Naive B cell (primary cell): Measurements from ENCODE around the gene SWAP70. TPM values are rescaled to one million over a fixed set of nuclear protein-coding genes. Genes with fewer than 3 reads are reported as not detected.
A peak's percentile ranks its signal among the peaks of the same experiment; 100 is the strongest.
"Not testable (repeated sequence)": the region's sequence is repeated elsewhere in the genome, so short reads cannot be mapped to it uniquely, and the experiment has no call there.

Source experiments
- ATAC-seq, 2 donors: fragments of 150-1000 bp; cut with Tn5 transposase; 2 replicates each; pipeline ENCODE4 v1.10.0; 2021; ENCODE audit warnings: low read depth in 2 of 2, mild to moderate bottlenecking in 2 of 2, moderate library complexity in 2 of 2
- DNase-seq: peaks from one replicate; pipeline ENCODE4 v3.0.0; 2022
- H3K27ac Mint-ChIP-seq, 6 donors: one replicate each; pipeline ENCODE4 v1.8.0; 2020 to 2022; ENCODE audit warnings: mild to moderate bottlenecking in 6 of 6, mixed read lengths in 6 of 6, moderate library complexity in 5 of 6, inconsistent platforms in 2 of 6
- H3K27me3 Mint-ChIP-seq, 3 donors: one replicate each; pipeline ENCODE4 v1.8.0; 2021 to 2022; ENCODE audit warnings: mixed read lengths in 3 of 3, mild to moderate bottlenecking in 1 of 3
- H3K36me3 Mint-ChIP-seq, 2 donors: one replicate each; pipeline ENCODE4 v1.8.0; 2020 to 2022; ENCODE audit warnings: mixed read lengths in 2 of 2, inconsistent platforms in 1 of 2, mild to moderate bottlenecking in 1 of 2
- H3K4me1 Mint-ChIP-seq, 3 donors: one replicate each; pipeline ENCODE4 v1.8.0; 2020 to 2022; ENCODE audit warnings: mixed read lengths in 3 of 3, inconsistent platforms in 1 of 3, mild to moderate bottlenecking in 1 of 3, moderate library complexity in 1 of 3
- H3K4me3 Mint-ChIP-seq, 8 donors: one replicate each; pipeline ENCODE4 v1.8.0; 2020 to 2022; ENCODE audit warnings: mild to moderate bottlenecking in 8 of 8, mixed read lengths in 8 of 8, moderate library complexity in 8 of 8, inconsistent platforms in 2 of 8
- H3K9me3 Mint-ChIP-seq, 7 donors: one replicate each; pipeline ENCODE4 v1.8.0; 2020 to 2022; ENCODE audit warnings: mixed read lengths in 7 of 7, mild to moderate bottlenecking in 5 of 7, inconsistent platforms in 2 of 7, moderate library complexity in 1 of 7
- polyA plus RNA-seq, 6 donors: library from polyadenylated mRNA; unstranded; fragments of 300-500 nt; fragmentation: Illumina TruSeq; gene quantifications; one replicate each; pipeline ENCODE4 v1.2.3, GENCODE V29; 2021; ENCODE audit warnings: low read depth in 6 of 6

SWAP70 gene
- polyA plus RNA-seq, 6 donors from 2014 or later: 239 to 378 (median 304) TPM

DNA sequence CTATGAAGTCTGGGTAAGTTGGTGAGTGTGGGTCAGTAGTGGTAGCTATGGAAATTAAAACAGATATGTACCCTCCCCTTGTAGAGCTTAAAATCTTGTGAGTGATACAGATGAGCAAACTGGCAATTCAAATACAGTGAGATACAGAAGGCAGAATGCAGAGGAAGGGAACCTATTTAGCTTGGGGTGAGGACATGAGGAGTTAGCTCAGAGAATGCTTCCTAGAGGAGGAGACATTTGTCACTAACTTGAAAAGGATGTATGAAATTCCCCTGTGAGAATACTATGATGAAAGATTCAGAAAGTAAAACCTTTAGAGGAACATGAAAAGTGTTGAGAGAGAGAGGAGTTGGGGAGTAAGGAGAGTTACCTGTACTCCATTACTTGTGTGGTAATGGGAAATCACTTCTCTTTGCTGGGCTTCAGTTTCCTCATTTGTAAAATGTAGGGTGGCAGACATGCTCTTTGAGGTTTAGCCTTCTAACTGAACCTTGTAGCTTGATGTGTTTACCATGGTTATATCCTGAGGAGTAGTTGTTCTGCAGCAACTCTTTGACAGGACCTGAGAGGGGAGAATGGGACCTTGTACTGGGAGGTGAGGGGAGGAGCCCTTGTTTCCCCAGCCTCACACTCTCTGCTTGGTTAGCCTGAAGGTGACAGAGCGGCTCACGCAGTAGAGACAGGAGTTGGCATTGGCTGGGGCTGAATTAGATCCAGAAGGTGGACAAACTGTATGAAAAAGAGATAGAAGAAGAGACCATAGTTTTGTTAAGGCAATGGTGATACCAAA is 17.9 kb downstream of the SWAP70 start:
- Mint-ChIP-seq H3K4me1 (peaks cover 40 to 59% (median 45%) of the 10 kb centered on the region in 3 donors), H3K9me3 (no peaks in the 10 kb centered on the region), H3K27me3 (no peaks in the 10 kb centered on the region), H3K36me3 (peaks cover 7 to 22% of the 10 kb centered on the region in 2 donors), H3K4me3 (no peak overlapping the region), H3K27ac (no peak overlapping the region)
- DNase-seq: peak; percentile 47
- peak; percentile 69 to 81 for ATAC-seq

DNA sequence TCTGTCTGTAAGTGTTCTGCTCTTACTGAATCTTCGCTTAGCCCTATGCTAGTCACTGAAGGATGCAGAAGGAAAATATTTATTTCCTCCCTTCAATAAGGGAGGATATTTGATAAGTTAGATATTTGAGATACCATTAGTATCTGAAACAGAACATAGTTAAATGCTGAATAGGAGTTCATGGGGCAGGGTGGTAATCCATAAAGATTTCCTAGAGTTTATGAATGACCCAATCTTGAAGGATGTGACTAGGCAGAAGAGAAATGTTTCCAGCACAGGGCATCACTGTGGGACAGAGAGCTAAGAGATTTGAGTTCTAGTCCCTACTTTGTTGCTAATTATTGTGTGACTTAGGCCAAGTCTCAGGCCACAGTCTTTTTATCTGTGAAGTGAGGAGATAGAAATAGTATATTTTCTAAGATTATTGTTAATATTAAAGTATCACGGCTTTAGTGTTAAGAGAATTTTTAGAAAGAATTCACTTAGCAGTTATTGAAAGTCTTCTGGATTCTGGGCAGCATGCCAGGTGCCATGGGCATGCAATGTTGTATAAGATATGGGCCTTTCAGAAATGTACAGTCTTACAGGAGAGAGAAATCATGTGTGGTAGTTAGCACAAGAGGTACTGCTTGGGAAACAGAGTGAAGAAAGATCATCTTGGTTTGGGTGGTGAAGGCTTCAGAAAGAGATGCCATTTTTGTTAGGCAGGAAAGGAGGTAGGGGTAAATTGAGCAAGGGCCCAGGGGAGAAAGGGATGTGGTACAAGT is 24.0 kb downstream of the SWAP70 start:
- Mint-ChIP-seq H3K9me3 (no peaks in the 10 kb centered on the region), H3K4me1 (peaks cover 48 to 54% (median 51%) of the 10 kb centered on the region in 3 donors), H3K36me3 (peaks cover 0 to 15% of the 10 kb centered on the region in 2 donors), H3K27me3 (no peaks in the 10 kb centered on the region), H3K27ac (no peak overlapping the region), H3K4me3 (no peak overlapping the region)
- DNase-seq: no peak
- ATAC-seq: no peak

DNA sequence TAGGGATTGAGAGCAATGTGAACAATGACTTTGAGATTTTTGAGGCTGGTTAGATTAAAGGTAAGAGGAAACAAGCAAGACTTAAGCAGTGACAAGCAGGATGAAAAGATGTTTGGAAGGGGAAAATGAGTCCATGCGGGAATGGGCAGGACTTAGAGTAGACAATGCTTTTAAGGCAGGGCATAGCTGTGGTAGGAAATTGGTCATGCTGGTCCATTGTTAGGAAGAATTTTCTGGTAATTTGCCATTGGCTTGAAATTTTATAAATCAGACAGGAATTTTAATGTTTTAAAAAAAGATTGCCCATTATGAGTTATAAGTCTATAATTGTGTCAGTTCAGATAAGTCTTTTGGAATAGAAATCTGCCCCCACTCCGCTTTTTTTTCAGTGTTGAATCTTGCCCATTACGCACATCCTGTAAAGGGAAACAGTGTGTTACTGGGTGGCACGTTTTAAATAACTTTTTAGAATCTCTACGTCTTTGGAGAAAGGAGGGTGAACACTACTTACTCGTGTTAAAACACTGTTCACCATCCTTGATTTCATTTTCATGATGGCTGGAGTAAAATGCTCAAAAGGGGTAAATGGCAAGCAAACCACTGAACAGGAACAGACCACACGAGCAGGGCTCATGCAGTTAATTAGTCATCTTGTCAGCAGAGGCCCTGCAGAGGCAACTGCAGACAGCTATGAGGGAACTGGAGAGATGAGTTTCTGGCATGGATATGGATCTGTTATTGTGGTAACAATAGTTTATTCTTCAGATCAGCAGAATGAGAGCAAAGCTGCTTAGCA is 25.0 kb downstream of the SWAP70 start:
- peak; percentile 68 to 71 for ATAC-seq

DNA sequence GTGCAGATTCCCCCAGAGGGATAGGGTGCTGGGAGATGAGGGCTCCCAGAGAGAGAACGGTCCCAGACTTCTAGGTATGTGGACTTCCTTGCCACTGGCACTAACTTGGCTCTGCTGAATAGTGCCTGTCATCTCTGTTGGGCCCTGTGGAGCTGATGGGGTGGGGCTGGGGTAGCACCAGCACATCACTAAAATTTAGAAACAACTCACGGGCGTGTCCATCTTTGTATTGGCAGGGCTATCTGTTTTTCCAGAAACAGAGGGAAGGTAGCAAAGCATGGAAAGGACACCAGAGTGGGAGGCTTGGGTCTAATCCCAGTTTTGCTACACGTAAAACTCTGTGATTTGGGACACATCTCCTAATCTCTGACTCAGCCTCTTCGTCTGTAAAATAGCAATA is 25.8 kb downstream of the SWAP70 start:
- H3K27ac Mint-ChIP-seq: no peak overlapping the region

More for the DNA sequence above, 25.0 kb downstream of the SWAP70 start:
- DNase-seq: peak; percentile 66
- Mint-ChIP-seq H3K4me1 (peaks cover 46 to 51% (median 49%) of the 10 kb centered on the region in 3 donors), H3K36me3 (peaks cover 0 to 17% of the 10 kb centered on the region in 2 donors), H3K9me3 (no peaks in the 10 kb centered on the region), H3K27ac (no peak overlapping the region), H3K27me3 (no peaks in the 10 kb centered on the region), H3K4me3 (no peak overlapping the region)

DNA sequence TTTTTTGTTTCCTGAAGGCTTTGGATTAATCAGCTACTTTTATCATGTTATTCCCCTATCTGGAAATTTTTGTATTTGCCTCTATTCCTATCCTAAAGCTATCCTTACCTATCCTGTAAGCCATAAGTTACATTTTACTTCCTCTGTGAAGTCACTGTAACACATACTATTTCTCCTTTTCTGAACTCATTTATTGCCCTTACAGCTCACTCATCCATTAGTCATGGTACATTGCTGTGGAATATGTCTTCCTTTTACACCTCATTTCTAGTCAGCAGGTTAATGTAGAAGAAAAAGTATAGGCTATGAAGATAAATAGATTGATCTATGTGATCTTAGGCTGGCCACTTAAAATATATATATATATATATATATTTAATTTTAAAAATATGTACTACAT is 28.0 kb downstream of the SWAP70 start:
- Mint-ChIP-seq H3K27ac (peak overlapping the region in 5 of 6 donors; percentile 79 to 97 (median 94)), H3K36me3 (peaks cover 11 to 19% of the 10 kb centered on the region in 2 donors), H3K27me3 (no peaks in the 10 kb centered on the region), H3K9me3 (peaks cover 0 to 4% (median 0%) of the 10 kb centered on the region in 7 donors), H3K4me1 (peaks cover 46 to 58% (median 47%) of the 10 kb centered on the region in 3 donors), H3K4me3 (peak overlapping the region; percentile 31 to 88 (median 72))
- peak; percentile 16 to 19 for ATAC-seq
- peak; percentile 28 for DNase-seq

More for the DNA sequence above, 25.8 kb downstream of the SWAP70 start:
- Mint-ChIP-seq H3K36me3 (peaks cover 0 to 18% of the 10 kb centered on the region in 2 donors), H3K4me3 (no peak overlapping the region), H3K27me3 (no peaks in the 10 kb centered on the region), H3K9me3 (peaks cover 0 to under 1% (median 0%) of the 10 kb centered on the region in 7 donors), H3K4me1 (peaks cover 49 to 51% (median 49%) of the 10 kb centered on the region in 3 donors)
- DNase-seq (no peak), ATAC-seq (no peak)

DNA sequence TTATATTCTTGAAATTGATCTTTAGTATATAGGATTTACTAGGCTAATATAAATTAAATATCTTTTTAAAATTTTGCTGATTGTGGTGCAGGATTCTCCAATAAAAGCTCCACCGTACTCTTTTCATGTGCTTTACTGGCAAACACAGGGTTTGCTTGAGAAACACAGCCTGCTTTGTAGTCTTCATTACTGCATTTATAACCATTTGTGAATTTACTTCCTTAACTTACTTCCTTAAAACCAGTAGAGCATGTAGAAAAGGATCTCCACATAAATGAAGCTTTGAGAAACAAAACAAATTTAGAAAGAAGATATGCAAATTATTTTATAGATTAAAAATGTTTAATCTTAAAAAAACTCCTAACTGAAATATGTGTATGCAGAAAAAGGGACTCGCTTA is 28.8 kb downstream of the SWAP70 start:
- Mint-ChIP-seq H3K27ac (peak overlapping the region in 5 of 6 donors; percentile 3 to 96 (median 77)), H3K27me3 (no peaks in the 10 kb centered on the region), H3K4me3 (peak overlapping the region; percentile 65 to 88 (median 74)), H3K9me3 (peaks cover 0 to 4% (median 0%) of the 10 kb centered on the region in 7 donors), H3K4me1 (peaks cover 47 to 63% (median 50%) of the 10 kb centered on the region in 3 donors), H3K36me3 (peaks cover 15 to 18% of the 10 kb centered on the region in 2 donors)
- ATAC-seq (peak; percentile 71 to 73), DNase-seq (peak; percentile 64)

DNA sequence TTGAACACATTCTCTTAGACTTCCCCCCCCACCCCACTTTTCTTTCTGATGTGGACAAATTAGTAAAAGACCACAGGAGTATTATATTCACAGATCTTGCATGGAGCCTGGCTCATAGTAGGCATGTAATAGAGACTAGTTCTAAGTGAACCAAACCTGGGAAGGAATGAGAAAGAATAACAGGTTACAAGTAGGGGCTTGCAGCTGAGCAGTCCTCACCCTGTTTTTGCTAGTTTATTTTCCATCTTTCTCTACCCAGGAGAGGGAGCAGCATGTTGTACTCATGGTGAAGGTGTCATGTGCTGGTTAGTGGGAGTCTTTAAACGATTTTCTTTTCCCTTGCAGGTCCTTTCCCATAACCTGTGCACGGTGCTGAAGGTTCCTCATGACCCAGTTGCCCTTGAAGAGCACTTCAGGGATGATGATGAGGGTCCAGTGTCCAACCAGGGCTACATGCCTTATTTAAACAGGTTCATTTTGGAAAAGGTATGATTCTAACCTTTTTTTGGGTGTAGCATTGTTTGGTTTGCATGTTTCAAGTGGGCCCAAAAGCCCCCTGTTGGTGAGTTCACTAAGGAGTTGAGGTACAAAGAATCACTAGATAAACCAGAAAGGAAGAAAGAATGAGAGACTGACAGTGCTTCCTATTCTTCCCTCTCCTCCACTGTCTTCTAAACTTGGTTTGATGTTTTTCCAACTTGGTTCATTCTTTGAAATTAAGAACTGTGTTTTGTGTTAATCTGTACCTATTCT is 30.1 kb downstream of the SWAP70 start:
- Mint-ChIP-seq H3K27me3 (no peaks in the 10 kb centered on the region), H3K9me3 (peaks cover 0 to 4% (median 0%) of the 10 kb centered on the region in 7 donors), H3K4me1 (peaks cover 55 to 76% (median 57%) of the 10 kb centered on the region in 3 donors), H3K27ac (peak overlapping the region in 5 of 6 donors; percentile 89 to 97 (median 96)), H3K4me3 (peak overlapping the region; percentile 65 to 88 (median 77)), H3K36me3 (peaks cover 18 to 21% of the 10 kb centered on the region in 2 donors)
- ATAC-seq: no peak
- DNase-seq: no peak

DNA sequence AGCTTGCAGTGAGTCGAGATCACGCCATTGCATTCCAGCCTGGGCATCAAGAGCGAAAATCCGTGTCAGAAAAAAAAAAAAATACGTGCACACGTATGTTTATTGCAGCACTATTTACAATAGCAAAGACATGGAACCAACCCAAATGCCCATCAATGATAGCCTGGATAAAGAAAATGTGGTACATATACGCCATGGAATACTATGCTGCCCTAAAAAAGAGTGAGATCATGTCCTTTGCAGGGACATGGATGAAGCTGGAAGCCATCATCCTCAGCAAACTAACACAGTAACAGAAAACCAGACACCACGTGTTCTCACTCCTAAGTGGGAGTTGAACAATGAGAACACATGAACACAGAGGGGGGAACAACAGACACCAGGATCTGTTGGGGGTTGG is 31.4 kb downstream of the SWAP70 start:
- not testable (repeated sequence) for ATAC-seq, H3K9me3 Mint-ChIP-seq, H3K27me3 Mint-ChIP-seq, DNase-seq
- peaks cover 59 to 87% (median 67%) of the 10 kb centered on the region in 3 donors for H3K4me1 Mint-ChIP-seq
- peaks cover 18 to 23% of the 10 kb centered on the region in 2 donors for H3K36me3 Mint-ChIP-seq
- H3K4me3 Mint-ChIP-seq: peak overlapping the region in 4 of 8 donors; percentile 29 to 81 (median 57)
- H3K27ac Mint-ChIP-seq: peak overlapping the region in 5 of 6 donors; percentile 83 to 96 (median 93)

DNA sequence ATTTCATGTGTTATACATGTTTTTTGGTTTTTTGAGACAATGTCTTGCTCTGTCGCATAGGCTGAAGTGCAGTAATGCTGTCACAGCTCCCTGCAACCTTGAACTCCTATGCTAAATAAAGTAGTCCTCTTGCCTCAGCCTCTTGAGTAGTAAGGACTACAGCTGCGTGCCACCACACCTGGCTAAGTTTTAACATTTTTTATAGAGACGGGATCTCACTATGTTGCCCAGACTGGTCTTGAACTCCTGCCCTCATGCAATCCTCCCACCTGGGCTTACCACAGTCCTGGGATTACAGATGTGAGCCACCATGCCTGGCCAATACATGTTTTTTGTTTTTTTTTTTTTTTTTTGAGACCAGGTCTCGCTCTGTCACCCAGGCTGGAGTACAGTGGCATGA is 33.9 kb downstream of the SWAP70 start:
- Mint-ChIP-seq H3K36me3 (peaks cover 18 to 23% of the 10 kb centered on the region in 2 donors), H3K27ac (peak overlapping the region; percentile 33 to 94 (median 92)), H3K27me3 (no peaks in the 10 kb centered on the region), H3K4me3 (peak overlapping the region in 7 of 8 donors; percentile 23 to 88 (median 62)), H3K9me3 (peaks cover 0 to 4% (median 0%) of the 10 kb centered on the region in 7 donors), H3K4me1 (peaks cover 54 to 91% (median 66%) of the 10 kb centered on the region in 3 donors)
- DNase-seq (no peak), ATAC-seq (no peak)

DNA sequence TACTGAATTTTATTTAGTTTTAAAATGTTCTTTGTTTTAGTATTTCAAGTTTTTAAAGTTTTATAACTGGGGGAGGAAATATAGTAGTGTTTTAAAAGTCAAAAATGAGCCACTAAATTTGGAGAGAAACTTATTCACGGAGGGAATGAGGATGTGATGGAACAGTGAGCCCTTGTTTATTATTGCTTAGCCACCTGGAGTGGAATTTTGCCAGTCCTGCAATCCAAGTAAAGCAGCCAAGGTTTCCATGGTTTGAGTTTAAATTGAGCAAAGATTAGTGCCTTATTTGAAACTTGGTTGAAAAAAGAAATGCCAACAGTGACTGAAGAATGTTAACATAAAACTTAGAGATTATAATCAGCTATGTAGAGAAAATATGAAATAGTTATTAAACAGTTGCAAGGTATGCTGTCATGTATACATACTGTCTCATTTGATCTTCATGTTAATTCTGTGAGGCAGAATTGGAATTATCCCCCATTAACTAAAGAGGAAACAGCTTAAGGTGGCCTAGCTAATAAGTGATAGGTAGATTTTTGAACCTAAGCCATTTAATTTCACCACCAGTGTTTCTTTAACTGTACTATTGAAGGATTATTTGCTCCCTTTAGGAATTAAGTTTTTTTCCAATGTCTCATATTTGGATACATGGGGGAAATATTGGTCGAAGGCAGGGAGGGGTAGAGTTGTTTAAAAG is 36.4 kb downstream of the SWAP70 start:
- no peaks in the 10 kb centered on the region for H3K27me3 Mint-ChIP-seq
- H3K9me3 Mint-ChIP-seq: peaks cover 0 to 4% (median 0%) of the 10 kb centered on the region in 7 donors
- H3K27ac Mint-ChIP-seq: peak overlapping the region; percentile 70 to 96 (median 92)
- H3K4me3 Mint-ChIP-seq: peak overlapping the region; percentile 9 to 85 (median 54)
- DNase-seq: no peak
- ATAC-seq: no peak
- peaks cover 15 to 18% of the 10 kb centered on the region in 2 donors for H3K36me3 Mint-ChIP-seq
- H3K4me1 Mint-ChIP-seq: peaks cover 55 to 85% (median 68%) of the 10 kb centered on the region in 3 donors

DNA sequence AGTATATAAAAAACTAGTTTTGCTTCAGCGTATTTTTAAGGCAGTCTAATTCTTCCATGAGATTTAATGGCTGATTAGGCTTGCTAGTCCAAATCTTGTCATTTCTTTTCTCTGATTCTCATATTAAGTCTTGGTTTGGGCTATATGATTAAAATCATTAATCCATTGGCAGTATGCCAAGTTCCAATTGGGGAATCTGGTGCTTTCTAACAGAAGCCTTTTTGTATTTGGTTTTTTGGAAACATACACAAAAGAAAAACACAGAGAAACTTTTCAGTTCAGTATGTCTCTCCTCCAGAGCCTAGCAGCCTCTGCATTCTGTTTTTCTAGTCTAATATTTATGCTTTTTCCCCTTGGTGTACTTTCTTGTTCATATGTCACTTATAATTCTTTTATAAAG is 37.9 kb downstream of the SWAP70 start:
- no peak for DNase-seq
- Mint-ChIP-seq H3K36me3 (peaks cover 7 to 11% of the 10 kb centered on the region in 2 donors), H3K27me3 (no peaks in the 10 kb centered on the region), H3K27ac (peak overlapping the region; percentile 72 to 94 (median 90)), H3K9me3 (no peaks in the 10 kb centered on the region), H3K4me1 (peaks cover 55 to 73% (median 62%) of the 10 kb centered on the region in 3 donors), H3K4me3 (peak overlapping the region in 7 of 8 donors; percentile 37 to 87 (median 71))
- no peak for ATAC-seq
